ENCODE results near the gene MARCO.

Gene MARCO

GRCh38 chr2:118970396-118971135, 28.6 kb downstream of the MARCO start:
- no peak overlapping the region for H4K8ac ChIP-seq (ENCODE audit: low read depth, low read length)
- no peak overlapping the region for H3K27ac ChIP-seq (replicated peaks; ENCODE audit: low read length)
- H2AFZ ChIP-seq (ENCODE audit: low read length): no peak overlapping the region
- H3K4ac ChIP-seq (ENCODE audit: low read length): no peak overlapping the region
- no peak overlapping the region for H3K4me2 ChIP-seq (ENCODE audit: insufficient read depth, low read length, poor library complexity, severe bottlenecking)
- H2AK5ac ChIP-seq (ENCODE audit: low read depth, low read length): peak overlapping the region; percentile 44
- no peak overlapping the region for H3K4me3 ChIP-seq (ENCODE audit: low read length in 2 of 2)
- no peak overlapping the region for H2BK15ac ChIP-seq (ENCODE audit: low read length)
- no peak overlapping the region for H2BK5ac ChIP-seq (ENCODE audit: low read length)
- no peak overlapping the region for H3K18ac ChIP-seq (ENCODE audit: low read length)
- H3K4me1 ChIP-seq (ENCODE audit: control insufficient read depth in 2 of 2, insufficient read depth in 1 of 2, low read depth in 1 of 2, low read length in 2 of 2): peaks cover 0 to 8% of the 10 kb centered on the region in 2 donors
- no peak overlapping the region for H2BK120ac ChIP-seq (ENCODE audit: low read depth, low read length)
- H3K36me3 ChIP-seq (replicated peaks in 1 of 2; ENCODE audit: control insufficient read depth in 2 of 2, insufficient read depth in 2 of 2, low read length in 2 of 2): no peaks in the 10 kb centered on the region
- no peak overlapping the region for H4K91ac ChIP-seq (ENCODE audit: low read depth, low read length, poor library complexity)
- no peak overlapping the region for H3K14ac ChIP-seq (ENCODE audit: low read length)
- no peak for DNase-seq (ENCODE audit: low spot score)
- peak overlapping the region; percentile 1 for H3K9ac ChIP-seq (ENCODE audit: low read depth, low read length, poor library complexity)
- H3K79me1 ChIP-seq (ENCODE audit: low read depth, low read length): no peaks in the 10 kb centered on the region
- H3K23ac ChIP-seq (ENCODE audit: low read depth, low read length, poor library complexity): peak overlapping the region; percentile 25
- no peak overlapping the region for H2BK12ac ChIP-seq (ENCODE audit: low read length)
- H3K9me3 ChIP-seq (replicated peaks in 1 of 2; ENCODE audit: control insufficient read depth in 2 of 2, insufficient read depth in 1 of 2, low read depth in 1 of 2, low read length in 2 of 2): peaks cover 0 to 2% of the 10 kb centered on the region in 2 donors
- H3K27me3 ChIP-seq (ENCODE audit: control insufficient read depth in 3 of 3, insufficient read depth in 3 of 3, low read depth in 1 of 3, low read length in 3 of 3): no peaks in the 10 kb centered on the region
- WGBS, 2 donors (ENCODE audit: extremely low coverage in 2 of 2, insufficient read length in 2 of 2, insufficient replicate concordance in 1 of 2): no CpG with 5 or more reads among the region's 10 CpGs

- Histone ChIP-seq H3K23ac (ENCODE audit: low read depth, low read length, poor library complexity) (no peak overlapping the region), H2BK5ac (ENCODE audit: low read length) (no peak overlapping the region), H2AK5ac (ENCODE audit: low read depth, low read length) (no peak overlapping the region), H2BK120ac (ENCODE audit: low read depth, low read length) (no peak overlapping the region), H4K91ac (ENCODE audit: low read depth, low read length, poor library complexity) (no peak overlapping the region), H3K79me1 (ENCODE audit: low read depth, low read length) (no peaks in the 10 kb centered on the region), H3K36me3 (replicated peaks in 1 of 2; ENCODE audit: control insufficient read depth in 2 of 2, insufficient read depth in 2 of 2, low read length in 2 of 2) (no peaks in the 10 kb centered on the region), H3K27ac (replicated peaks; ENCODE audit: low read length) (no peak overlapping the region), H3K9me3 (replicated peaks in 1 of 2; ENCODE audit: control insufficient read depth in 2 of 2, insufficient read depth in 1 of 2, low read depth in 1 of 2, low read length in 2 of 2) (no peaks in the 10 kb centered on the region), H2BK12ac (ENCODE audit: low read length) (no peak overlapping the region), H2AFZ (ENCODE audit: low read length) (no peak overlapping the region), H3K14ac (ENCODE audit: low read length) (no peak overlapping the region), H3K4me1 (ENCODE audit: control insufficient read depth in 2 of 2, insufficient read depth in 1 of 2, low read depth in 1 of 2, low read length in 2 of 2) (peaks cover 0 to 10% of the 10 kb centered on the region in 2 donors), H3K4me2 (ENCODE audit: insufficient read depth, low read length, poor library complexity, severe bottlenecking) (no peak overlapping the region), H3K4ac (ENCODE audit: low read length) (no peak overlapping the region), H3K9ac (ENCODE audit: low read depth, low read length, poor library complexity) (no peak overlapping the region), H3K18ac (ENCODE audit: low read length) (no peak overlapping the region), H2BK15ac (ENCODE audit: low read length) (no peak overlapping the region), H3K4me3 (ENCODE audit: low read length in 2 of 2) (no peak overlapping the region), H3K27me3 (ENCODE audit: control insufficient read depth in 3 of 3, insufficient read depth in 3 of 3, low read depth in 1 of 3, low read length in 3 of 3) (no peaks in the 10 kb centered on the region), H4K8ac (ENCODE audit: low read depth, low read length) (no peak overlapping the region)
- no peak for DNase-seq (ENCODE audit: low spot score)
- no CpG with 5 or more reads among the region's 8 CpGs for WGBS, 2 donors (ENCODE audit: extremely low coverage in 2 of 2, insufficient read length in 2 of 2, insufficient replicate concordance in 1 of 2)
These were observed 29.5 kb downstream of the MARCO start for GRCh38 chr2:118971245-118972122.

GRCh38 chr2:118973542-118973951, 31.6 kb downstream of the MARCO start:
- Histone ChIP-seq H4K91ac (ENCODE audit: low read depth, low read length, poor library complexity) (no peak overlapping the region), H2BK5ac (ENCODE audit: low read length) (no peak overlapping the region), H3K18ac (ENCODE audit: low read length) (no peak overlapping the region), H2AK5ac (ENCODE audit: low read depth, low read length) (peak overlapping the region; percentile 4), H3K23ac (ENCODE audit: low read depth, low read length, poor library complexity) (no peak overlapping the region), H4K8ac (ENCODE audit: low read depth, low read length) (no peak overlapping the region), H3K4me3 (ENCODE audit: low read length in 2 of 2) (no peak overlapping the region), H3K27ac (replicated peaks; ENCODE audit: low read length) (no peak overlapping the region), H3K36me3 (replicated peaks in 1 of 2; ENCODE audit: control insufficient read depth in 2 of 2, insufficient read depth in 2 of 2, low read length in 2 of 2) (no peaks in the 10 kb centered on the region), H3K9me3 (replicated peaks in 1 of 2; ENCODE audit: control insufficient read depth in 2 of 2, insufficient read depth in 1 of 2, low read depth in 1 of 2, low read length in 2 of 2) (no peaks in the 10 kb centered on the region), H3K4me1 (ENCODE audit: control insufficient read depth in 2 of 2, insufficient read depth in 1 of 2, low read depth in 1 of 2, low read length in 2 of 2) (peaks cover 0 to 10% of the 10 kb centered on the region in 2 donors), H3K14ac (ENCODE audit: low read length) (no peak overlapping the region), H3K4ac (ENCODE audit: low read length) (no peak overlapping the region), H2BK15ac (ENCODE audit: low read length) (no peak overlapping the region), H3K4me2 (ENCODE audit: insufficient read depth, low read length, poor library complexity, severe bottlenecking) (no peak overlapping the region), H2BK120ac (ENCODE audit: low read depth, low read length) (no peak overlapping the region), H2AFZ (ENCODE audit: low read length) (no peak overlapping the region), H2BK12ac (ENCODE audit: low read length) (no peak overlapping the region), H3K27me3 (ENCODE audit: control insufficient read depth in 3 of 3, insufficient read depth in 3 of 3, low read depth in 1 of 3, low read length in 3 of 3) (no peaks in the 10 kb centered on the region), H3K9ac (ENCODE audit: low read depth, low read length, poor library complexity) (no peak overlapping the region), H3K79me1 (ENCODE audit: low read depth, low read length) (no peaks in the 10 kb centered on the region)
- DNase-seq (ENCODE audit: low spot score): no peak
- WGBS, 2 donors (ENCODE audit: extremely low coverage in 2 of 2, insufficient read length in 2 of 2, insufficient replicate concordance in 1 of 2): no CpG with 5 or more reads among the region's 4 CpGs

Data from neuronal stem cell (in vitro differentiated cells).